ENCODE measurements around the gene MGST1.
"Not testable (repeated sequence)": the region's sequence is repeated elsewhere in the genome, so short reads cannot be mapped to it uniquely, and the experiment has no call there.

MGST1 gene

GRCh38 chr12:16358878-16359277 lies 11.4 kb downstream of the MGST1 start:
- DNase-seq, result no peak

GRCh38 chr12:16359512-16360491 lies 12.4 kb downstream of the MGST1 start:
- peak; percentile 44 for DNase-seq

GRCh38 chr12:16361142-16361783 lies 13.8 kb downstream of the MGST1 start:
- DNase-seq, result no peak

GRCh38 chr12:16362550-16362949 lies 15.1 kb downstream of the MGST1 start:
- no peak for DNase-seq

GRCh38 chr12:16369156-16369555 lies 21.7 kb downstream of the MGST1 start:
- DNase-seq, result no peak

GRCh38 chr12:16370096-16370495 lies 22.7 kb downstream of the MGST1 start:
- no peak for DNase-seq

GRCh38 chr12:16382652-16383312 lies 35.3 kb downstream of the MGST1 start:
- not testable (repeated sequence) for DNase-seq

GRCh38 chr12:16384732-16385131 lies 37.3 kb downstream of the MGST1 start:
- no peak for DNase-seq

- peak; percentile 35 for DNase-seq
Observed at GRCh38 chr12:16385782-16386646, 38.6 kb downstream of the MGST1 start.

- DNase-seq, result no peak
Observed at GRCh38 chr12:16387919-16388318, 40.5 kb downstream of the MGST1 start.

- DNase-seq, result no peak
Observed at GRCh38 chr12:16389594-16389993, 42.1 kb downstream of the MGST1 start.

GRCh38 chr12:16392846-16393535 lies 45.5 kb downstream of the MGST1 start:
- DNase-seq, result no peak

- DNase-seq, result no peak
Observed at GRCh38 chr12:16399101-16399500, 51.7 kb downstream of the MGST1 start.

- not testable (repeated sequence) for DNase-seq
Observed at GRCh38 chr12:16401835-16402234, 54.4 kb downstream of the MGST1 start.

GRCh38 chr12:16407346-16407745 lies 59.9 kb downstream of the MGST1 start:
- DNase-seq, result no peak
